PC-3 (cell line): ENCODE measurements around the gene MTA3. TPM values are rescaled to one million over a fixed set of nuclear protein-coding genes. Genes with fewer than 3 reads are reported as not detected.

ENCODE experiments used
- ATAC-seq: fragments of 200-7000 bp; cut with Tn5 transposase; 2 replicates; pipeline ENCODE4 v1.9.1; 2020; ENCODE audit warnings: mild to moderate bottlenecking, moderate library complexity
- BruUV-seq: library from RNA; stranded (reverse); fragments of 400-500 nt; replicated peaks from 2 replicates; lab custom pipeline; 2021; lab: Mats Ljungman, UMichigan
- CTCF ChIA-PET: fragments of 300-600 bp; sonication (Branson Sonifier 250); formaldehyde crosslinking; loops from one replicate; lab custom pipeline; 2022; ENCODE audit warnings: antibody characterized with exemption; lab: Charles Lee
- POLR2A ChIA-PET: fragments of 300-600 bp; sonication (Branson Sonifier 250); formaldehyde crosslinking; loops from one replicate; lab custom pipeline; 2022; ENCODE audit warnings: antibody characterized with exemption; ENCODE audit not compliant: unreplicated experiment; lab: Charles Lee
- DNase-seq: peaks from one replicate; pipeline ENCODE4 v3.0.0-alpha.2; 2015
- H2AFZ ChIP-seq: fragments of 300-600 bp; sonication (generic); 2 replicates; pipeline ENCODE4 v1.6.0; 2016; ENCODE audit warnings: antibody characterized with exemption, low read length
- H3F3A ChIP-seq: fragments of 300-600 bp; sonication (generic); one replicate; pipeline ENCODE4 v1.6.0; 2017; ENCODE audit warnings: antibody characterized with exemption, low read length, control low read depth, mild to moderate bottlenecking; ENCODE audit not compliant: unreplicated experiment
- H3K27ac ChIP-seq: fragments of 300-600 bp; sonication (generic); 2 replicates; pipeline ENCODE4 v1.5.1; 2016; ENCODE audit warnings: mild to moderate bottlenecking, low read length
- H3K27me3 ChIP-seq: fragments of 300-600 bp; sonication (generic); 2 replicates; pipeline ENCODE4 v1.6.1; 2016; ENCODE audit warnings: low read length, mixed read lengths
- H3K36me3 ChIP-seq: fragments of 300-600 bp; sonication (generic); 2 replicates; pipeline ENCODE4 v1.6.1; 2016; ENCODE audit warnings: low read depth, mixed run types, low read length, mixed read lengths
- H3K4me1 ChIP-seq: fragments of 300-600 bp; sonication (generic); 2 replicates; pipeline ENCODE4 v1.5.1; 2016; ENCODE audit warnings: low read length; ENCODE audit not compliant: insufficient read depth
- H3K4me2 ChIP-seq: fragments of 300-600 bp; sonication (generic); 2 replicates; pipeline ENCODE4 v1.6.0; 2016; ENCODE audit warnings: low read length
- H3K4me3 ChIP-seq: fragments of 300-600 bp; sonication (generic); 2 replicates; pipeline ENCODE4 v1.5.1; 2016; ENCODE audit warnings: mild to moderate bottlenecking, low read length, mixed read lengths
- H3K79me2 ChIP-seq: fragments of 300-600 bp; sonication (generic); 2 replicates; pipeline ENCODE4 v1.6.1; 2017; ENCODE audit warnings: low read length, mixed read lengths
- H3K9ac ChIP-seq: fragments of 300-600 bp; sonication (generic); 2 replicates; pipeline ENCODE4 v1.6.0; 2016; ENCODE audit warnings: mild to moderate bottlenecking, low read length
- H3K9me2 ChIP-seq: fragments of 300-600 bp; sonication (generic); replicated peaks from 2 replicates; pipeline ENCODE4 v1.6.1; 2016; ENCODE audit warnings: mixed run types, low read length, mixed read lengths
- H3K9me3 ChIP-seq: fragments of 300-600 bp; sonication (generic); 2 replicates; pipeline ENCODE4 v1.6.1; 2016; ENCODE audit warnings: low read length, mixed read lengths
- H4K20me1 ChIP-seq: fragments of 300-600 bp; sonication (generic); 2 replicates; pipeline ENCODE4 v1.6.1; 2016; ENCODE audit warnings: low read length, mixed read lengths
- CTCF ChIP-seq: fragments of 300-600 bp; sonication (generic); conservative IDR thresholded peaks from 2 replicates; pipeline ENCODE4 v1.5.1; 2017; ENCODE audit warnings: antibody characterized with exemption, low read depth, mild to moderate bottlenecking, low read length
- EZH2 ChIP-seq: fragments of 300-600 bp; sonication (generic); IDR thresholded peaks from one replicate; pipeline ENCODE4 v1.6.1; 2017; ENCODE audit warnings: antibody characterized with exemption, mild to moderate bottlenecking, low read length; ENCODE audit not compliant: unreplicated experiment
- EZH2phosphoT487 ChIP-seq: fragments of 300-600 bp; sonication (generic); IDR thresholded peaks from 2 replicates; pipeline ENCODE4 v1.6.1; 2018; ENCODE audit warnings: mild to moderate bottlenecking, antibody characterized with exemption, low read length, borderline replicate concordance
- intact Hi-C: fragments of 100-400 bp; cut with micrococcal nuclease; formaldehyde crosslinking; loops from 2 replicates; pipeline ENCODE4 v1.9.0; 2023
- total RNA-seq: library from RNA; depleted of rRNA; stranded (reverse); fragments of >200 nt; gene quantifications from 2 replicates; pipeline ENCODE4 v1.2.3, GENCODE V29; 2014

MTA3 gene
- total RNA-seq, 1 experiment from 2014 or later: 27.3 TPM

GRCh38 chr2:42792583-42793333 lies 224.3 kb downstream of the MTA3 start, which contains the start of gene HAAO:
HAAO (minus strand) TSS chr2:42792583; CDS start chr2:42792536, 47 bp downstream.
- Histone ChIP-seq H3K4me3 (no peak within 1 kb of the TSS), H3K36me3 (no peaks in the 10 kb centered on the region), H4K20me1 (no peaks in the 10 kb centered on the region), H3F3A (no peaks in the 10 kb centered on the region), H3K9me3 (no peaks in the 10 kb centered on the region), H3K4me2 (no peak within 1 kb of the TSS), H3K27ac (no peak within 1 kb of the TSS), H2AFZ (no peak within 1 kb of the TSS), H3K9me2 (no peaks in the 10 kb centered on the region), H3K27me3 (no peaks in the 10 kb centered on the region), H3K79me2 (no peaks in the 10 kb centered on the region), H3K9ac (no peak within 1 kb of the TSS), H3K4me1 (no peaks in the 10 kb centered on the region)
- no peak for ATAC-seq
- TF ChIP-seq CTCF: no peak
- TF ChIP-seq EZH2: no peak
- no peak for TF ChIP-seq EZH2phosphoT487
- no TSS peak for BruUV-seq
- intact Hi-C loops: no loop called here
- ChIA-PET POLR2A (no interaction called here), CTCF (no interaction called here)
- no peak for DNase-seq

- no peaks in the 10 kb centered on the region for H3K79me2 ChIP-seq
- TF ChIP-seq EZH2: no peak
- TF ChIP-seq EZH2phosphoT487: no peak
- TF ChIP-seq CTCF: no peak
- POLR2A ChIA-PET: no interaction called here
- no peak overlapping the region for H2AFZ ChIP-seq
- H3K4me3 ChIP-seq: no peak overlapping the region
- DNase-seq: no peak
- H3K27ac ChIP-seq: no peak overlapping the region
- ATAC-seq: no peak
- H3K9ac ChIP-seq: no peak overlapping the region
- no peaks in the 10 kb centered on the region for H3K36me3 ChIP-seq
- no peaks in the 10 kb centered on the region for H3K27me3 ChIP-seq
- no peaks in the 10 kb centered on the region for H3K9me3 ChIP-seq
- CTCF ChIA-PET: no interaction called here
- intact Hi-C loops: no loop called here
- no peaks in the 10 kb centered on the region for H4K20me1 ChIP-seq
- H3K9me2 ChIP-seq: no peaks in the 10 kb centered on the region
- H3F3A ChIP-seq: no peaks in the 10 kb centered on the region
- no peak overlapping the region for H3K4me2 ChIP-seq
- H3K4me1 ChIP-seq: no peaks in the 10 kb centered on the region
- BruUV-seq: no TSS peak
These were observed 225.2 kb downstream of the MTA3 start for GRCh38 chr2:42793334-42794270.
